ENCODE data around the gene SLC44A1. TPM values are rescaled to one million over a fixed set of nuclear protein-coding genes. Genes with fewer than 3 reads are reported as not detected.

The SLC44A1 gene
- total and polyA plus RNA-seq, 2 of the 13 experiments (the other 11 are each of a cell fraction or from before 2014, with no cell fraction given), result 21.4 to 40.8 TPM

DNA sequence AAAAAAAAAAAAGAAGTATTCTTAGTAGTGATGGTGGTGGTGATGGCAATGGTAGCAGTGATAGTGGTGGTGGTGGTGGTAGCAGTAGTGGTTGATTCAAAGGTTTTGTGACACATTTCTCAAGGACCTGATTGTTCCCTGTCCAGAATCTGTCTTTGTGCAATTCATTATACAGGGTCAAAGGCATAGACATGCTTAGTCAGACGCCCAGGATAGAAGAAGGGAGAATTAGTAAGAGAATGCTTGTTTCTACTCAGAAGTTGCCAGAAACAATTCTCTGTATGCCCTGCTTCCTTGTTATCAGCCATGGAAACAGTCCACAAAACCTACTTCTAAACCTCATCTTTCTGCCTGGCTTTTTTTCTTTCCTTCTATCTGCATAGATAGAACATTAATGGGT, 89.4 kb downstream of the SLC44A1 start:
- POLR2A ChIA-PET, result no interaction called here
- Histone ChIP-seq H3K27ac (ENCODE audit: extremely low read length, insufficient read depth, low read length) (no peak overlapping the region), H3K27me3 (ENCODE audit: control insufficient read depth in 1 of 2, insufficient read depth in 2 of 2, low read length in 2 of 2) (no peaks in the 10 kb centered on the region), H4K20me1 (ENCODE audit: insufficient read depth, low read length) (no peaks in the 10 kb centered on the region), H3K36me3 (replicated peaks in 1 of 2; ENCODE audit: control insufficient read depth in 1 of 2, insufficient read depth in 2 of 2, low read length in 2 of 2) (peaks cover 3 to 21% of the 10 kb centered on the region in 2 experiments; a peak in 3 of 5 replicates), H3K9ac (ENCODE audit: insufficient read depth, low read depth, low read length) (no peak overlapping the region), H3K9me3 (ENCODE audit: low read length) (no peaks in the 10 kb centered on the region), H3K4me1 (ENCODE audit: insufficient read depth, low read length) (peaks cover 53% of the 10 kb centered on the region), H3K79me2 (ENCODE audit: insufficient read depth, low read length) (peaks cover 3% of the 10 kb centered on the region), H2AFZ (ENCODE audit: low read length) (no peak overlapping the region), H3K4me2 (ENCODE audit: low read depth, low read length) (no peak overlapping the region), H3K4me3 (replicated peaks in 1 of 3; ENCODE audit: insufficient read depth in 1 of 3, low read depth in 2 of 3, low read length in 3 of 3) (no peak overlapping the region)
- ATAC-seq (no peak), FAIRE-seq (no peak), DNase-seq (ENCODE audit: low spot score) (no peak)
- in situ Hi-C loops (cut with HindIII; ENCODE audit: extremely low pct_ligation_motif_present, low pct_unique_long_range_greater_than_20kb), result no loop called here
- 100% methylated on average over 1 of the region's 1 CpG for WGBS (ENCODE audit: low lambda C conversion rate)
- BruUV-seq (replicated peaks), result no TSS peak
- intact Hi-C loops (cut with micrococcal nuclease; ENCODE audit: unreplicated experiment), result loop anchor here (5.0 kb wide), 1 partner anchor 42 kb away; no protein-coding TSS in a partner anchor
- TF ChIP-seq DMAP1 (CRISPR knock-in tag; IDR thresholded peaks at IDR 0.05) (no peak), ZNF256 (CRISPR knock-in tag; conservative IDR thresholded peaks at IDR 0.05) (no peak), MIER2 (CRISPR knock-in tag; IDR thresholded peaks at IDR 0.05) (no peak), ATF7-NPFF (CRISPR knock-in tag; IDR thresholded peaks at IDR 0.05; ENCODE audit: low read depth) (no peak), ZFP82 (CRISPR knock-in tag; IDR thresholded peaks at IDR 0.05; ENCODE audit: borderline replicate concordance) (no peak), SRY (CRISPR knock-in tag; IDR thresholded peaks at IDR 0.05) (no peak)
- TF ChIP-seq, protein P1, sequence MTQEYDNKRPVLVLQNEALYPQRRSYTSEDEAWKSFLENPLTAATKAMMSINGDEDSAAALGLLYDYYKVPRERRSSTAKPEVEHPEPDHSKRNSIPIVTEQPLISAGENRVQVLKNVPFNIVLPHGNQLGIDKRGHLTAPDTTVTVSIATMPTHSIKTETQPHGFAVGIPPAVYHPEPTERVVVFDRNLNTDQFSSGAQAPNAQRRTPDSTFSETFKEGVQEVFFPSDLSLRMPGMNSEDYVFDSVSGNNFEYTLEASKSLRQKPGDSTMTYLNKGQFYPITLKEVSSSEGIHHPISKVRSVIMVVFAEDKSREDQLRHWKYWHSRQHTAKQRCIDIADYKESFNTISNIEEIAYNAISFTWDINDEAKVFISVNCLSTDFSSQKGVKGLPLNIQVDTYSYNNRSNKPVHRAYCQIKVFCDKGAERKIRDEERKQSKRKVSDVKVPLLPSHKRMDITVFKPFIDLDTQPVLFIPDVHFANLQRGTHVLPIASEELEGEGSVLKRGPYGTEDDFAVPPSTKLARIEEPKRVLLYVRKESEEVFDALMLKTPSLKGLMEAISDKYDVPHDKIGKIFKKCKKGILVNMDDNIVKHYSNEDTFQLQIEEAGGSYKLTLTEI (CRISPR knock-in tag; conservative IDR thresholded peaks at IDR 0.05), result no peak
- TF ChIP-seq, protein P2, sequence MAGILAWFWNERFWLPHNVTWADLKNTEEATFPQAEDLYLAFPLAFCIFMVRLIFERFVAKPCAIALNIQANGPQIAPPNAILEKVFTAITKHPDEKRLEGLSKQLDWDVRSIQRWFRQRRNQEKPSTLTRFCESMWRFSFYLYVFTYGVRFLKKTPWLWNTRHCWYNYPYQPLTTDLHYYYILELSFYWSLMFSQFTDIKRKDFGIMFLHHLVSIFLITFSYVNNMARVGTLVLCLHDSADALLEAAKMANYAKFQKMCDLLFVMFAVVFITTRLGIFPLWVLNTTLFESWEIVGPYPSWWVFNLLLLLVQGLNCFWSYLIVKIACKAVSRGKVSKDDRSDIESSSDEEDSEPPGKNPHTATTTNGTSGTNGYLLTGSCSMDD (CRISPR knock-in tag; IDR thresholded peaks at IDR 0.05), result no peak
- TF ChIP-seq, protein P3, sequence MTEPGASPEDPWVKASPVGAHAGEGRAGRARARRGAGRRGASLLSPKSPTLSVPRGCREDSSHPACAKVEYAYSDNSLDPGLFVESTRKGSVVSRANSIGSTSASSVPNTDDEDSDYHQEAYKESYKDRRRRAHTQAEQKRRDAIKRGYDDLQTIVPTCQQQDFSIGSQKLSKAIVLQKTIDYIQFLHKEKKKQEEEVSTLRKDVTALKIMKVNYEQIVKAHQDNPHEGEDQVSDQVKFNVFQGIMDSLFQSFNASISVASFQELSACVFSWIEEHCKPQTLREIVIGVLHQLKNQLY (CRISPR knock-in tag; IDR thresholded peaks at IDR 0.05), result no peak
- CTCF ChIA-PET (ENCODE audit: low intra/inter-chr PET ratio, low total read pairs), result no interaction called here
